Right ventricle myocardium inferior (tissue), 1 donor: ENCODE results near the gene TMEM272. TPM values are rescaled to one million over a fixed set of nuclear protein-coding genes. Genes with fewer than 3 reads are reported as not detected.

ENCODE experiments used
- ATAC-seq: fragments of 200-7000 bp; cut with Tn5 transposase; one replicate; pipeline ENCODE4 v1.9.1; 2020; ENCODE audit warnings: mild to moderate bottlenecking, moderate library complexity
- DNase-seq: peaks from one replicate; pipeline ENCODE4 v3.0.0; 2021; ENCODE audit errors: missing footprints
- intact Hi-C: fragments of 100-400 bp; cut with DNase I; formaldehyde crosslinking; loops from one replicate; pipeline ENCODE4 v1.11.0; 2022
- total RNA-seq: library from RNA; stranded (reverse); fragmentation: NEBNext Ultra II Directional; extraction: Animal tissue kit (Norgen Biotek cat#: 25700); gene quantifications from one replicate; pipeline ENCODE4 v1.2.1, GENCODE V29; 2021
- donor health status: DM: no; HTN: yes; CAD: no; lungs with severe emphysema.

The TMEM272 gene
- total RNA-seq, 1 donor from 2014 or later, result 0.49 TPM

GRCh38 chr13:51797664-51798488 lies 47.1 kb downstream of the TMEM272 start:
- no peak for ATAC-seq
- no peak for DNase-seq
- intact Hi-C loops, result no loop called here

DNA sequence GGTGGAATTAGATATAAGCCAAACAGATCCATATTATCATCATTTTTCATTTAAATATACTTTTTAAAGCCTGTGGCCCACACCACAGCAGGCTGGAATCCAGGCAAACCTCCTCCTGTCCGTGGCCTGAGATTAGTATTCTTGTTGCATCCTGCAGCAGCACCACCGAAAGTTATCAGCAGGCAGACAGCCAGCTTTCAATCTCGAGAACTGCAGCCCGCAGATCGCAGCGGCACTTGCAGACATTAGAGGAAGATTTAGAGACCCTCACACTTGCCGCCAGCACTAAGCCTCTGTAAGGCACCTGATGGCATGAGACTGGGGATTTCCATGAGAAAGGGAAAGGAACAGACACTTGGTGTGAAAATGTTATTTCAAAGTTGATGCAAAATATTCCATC lies 48.4 kb downstream of the TMEM272 start:
- intact Hi-C loops, result no loop called here
- no peak for ATAC-seq
- DNase-seq, result no peak

- ATAC-seq (no peak), DNase-seq (no peak)
- intact Hi-C loops, result no loop called here
Observed at GRCh38 chr13:51795419-51795818, 49.6 kb downstream of the TMEM272 start.

- intact Hi-C loops, result no loop called here
- DNase-seq (no peak), ATAC-seq (no peak)
Observed at GRCh38 chr13:51794964-51795363, 50.0 kb downstream of the TMEM272 start.

DNA sequence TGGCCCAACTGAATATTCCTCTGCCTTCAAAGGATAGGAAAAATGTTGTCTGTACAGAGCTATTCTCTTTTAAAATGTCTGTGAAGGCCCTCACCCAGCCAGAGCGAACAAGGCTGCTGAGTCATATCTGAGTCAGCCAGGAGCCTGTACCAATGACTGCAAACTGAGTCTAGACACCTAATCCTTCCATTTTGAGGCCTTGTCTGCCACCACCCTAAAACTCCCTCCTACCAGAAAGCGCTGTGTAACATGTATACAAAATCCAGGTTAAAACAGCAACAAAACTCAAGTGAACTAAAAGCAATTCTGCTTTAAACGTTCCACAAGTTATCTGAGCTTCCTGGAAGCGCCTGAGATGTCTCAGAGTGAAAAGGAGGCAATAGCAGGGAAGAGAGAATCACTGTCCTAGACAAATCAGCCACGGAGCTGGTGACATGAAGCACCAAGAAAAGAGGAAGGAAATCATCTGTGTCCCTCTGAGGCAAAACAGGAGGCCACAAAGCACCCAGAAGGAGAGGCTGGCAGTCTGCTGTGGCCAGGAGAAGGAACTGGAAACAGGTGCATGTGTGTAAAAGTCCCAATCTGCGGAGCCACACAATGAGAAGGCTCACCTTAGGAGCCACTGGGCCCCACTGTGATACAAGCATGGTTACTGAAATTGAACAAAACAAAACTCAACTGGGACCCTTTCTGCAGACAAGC lies 51.3 kb downstream of the TMEM272 start:
- intact Hi-C loops, result no loop called here
- DNase-seq (no peak), ATAC-seq (peak; percentile 32)

DNA sequence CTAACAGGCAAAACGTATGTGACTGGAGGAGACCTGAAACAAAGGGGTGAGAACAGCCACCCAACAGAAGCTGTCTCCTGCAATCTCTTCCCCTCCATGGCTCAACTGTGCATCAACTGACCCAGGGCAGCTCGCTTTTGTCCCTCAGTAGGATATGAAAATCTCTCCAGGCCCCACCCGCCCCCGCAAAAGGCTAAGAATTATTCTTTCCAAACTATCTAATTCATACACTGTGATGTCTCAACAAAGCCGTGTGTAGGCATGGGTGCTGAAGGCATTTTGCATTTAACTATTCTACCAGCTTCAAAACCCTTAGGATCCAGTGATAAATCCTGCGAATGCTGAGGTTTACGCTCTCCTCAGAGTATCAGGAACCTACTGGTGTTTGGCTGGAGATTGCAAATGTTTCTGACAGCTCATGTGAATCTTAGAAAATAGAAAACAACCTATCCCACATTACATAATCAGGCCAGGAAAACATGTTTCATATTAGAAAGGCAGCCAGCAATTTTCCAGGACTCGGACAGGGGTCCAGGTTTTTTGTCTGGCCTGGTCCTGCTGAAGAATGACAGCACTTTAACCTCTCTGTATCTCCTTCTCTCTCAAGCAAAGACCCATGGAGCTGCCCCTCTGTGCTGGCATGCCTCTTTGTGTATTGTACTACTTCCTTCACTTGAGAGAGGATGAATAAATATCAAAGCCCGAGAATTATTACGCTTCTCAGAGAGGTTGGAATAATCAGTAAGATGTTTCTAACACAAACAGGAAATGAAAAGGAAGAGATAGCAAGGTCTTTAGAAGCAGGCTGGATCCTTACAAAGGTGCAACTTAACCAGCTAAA lies 58.3 kb downstream of the TMEM272 start:
- ATAC-seq (peak; percentile 11), DNase-seq (no peak)
- intact Hi-C loops, result no loop called here

DNA sequence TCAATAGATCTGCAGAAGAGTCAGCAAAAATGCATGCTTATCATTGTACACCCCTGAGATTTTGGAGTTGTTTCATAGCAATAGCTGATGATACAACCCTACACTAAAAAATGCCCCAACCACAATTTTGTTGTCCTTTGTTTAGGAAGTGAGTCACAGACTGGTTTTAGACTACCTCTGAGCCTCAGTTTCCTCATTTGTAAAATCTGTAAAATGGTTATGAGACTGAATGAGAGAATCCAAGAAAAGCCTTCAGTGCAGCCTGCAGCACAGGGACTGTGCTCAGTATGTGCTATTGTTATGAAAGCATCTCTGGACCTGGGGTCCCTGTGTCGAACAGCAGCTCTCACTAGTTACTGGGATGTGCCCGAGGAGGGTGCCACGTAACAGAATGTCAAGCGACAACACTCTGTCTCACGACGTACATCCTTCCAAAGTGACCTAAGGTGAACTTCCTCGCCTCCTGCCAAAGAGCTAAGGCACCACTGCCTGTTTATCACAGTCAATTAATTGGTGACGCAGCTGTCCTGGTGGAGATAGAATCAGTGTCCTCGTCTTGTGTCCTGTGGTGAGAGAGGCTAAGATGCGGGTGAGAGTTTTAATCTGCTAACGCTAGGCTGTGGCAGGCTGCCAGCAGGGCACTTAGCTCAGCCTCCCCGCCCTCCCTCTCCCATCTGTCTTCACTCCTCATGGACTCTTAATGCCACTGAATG lies 59.1 kb downstream of the TMEM272 start:
- peak; percentile 81 for ATAC-seq
- peak; percentile 83 for DNase-seq
- intact Hi-C loops, result no loop called here

DNA sequence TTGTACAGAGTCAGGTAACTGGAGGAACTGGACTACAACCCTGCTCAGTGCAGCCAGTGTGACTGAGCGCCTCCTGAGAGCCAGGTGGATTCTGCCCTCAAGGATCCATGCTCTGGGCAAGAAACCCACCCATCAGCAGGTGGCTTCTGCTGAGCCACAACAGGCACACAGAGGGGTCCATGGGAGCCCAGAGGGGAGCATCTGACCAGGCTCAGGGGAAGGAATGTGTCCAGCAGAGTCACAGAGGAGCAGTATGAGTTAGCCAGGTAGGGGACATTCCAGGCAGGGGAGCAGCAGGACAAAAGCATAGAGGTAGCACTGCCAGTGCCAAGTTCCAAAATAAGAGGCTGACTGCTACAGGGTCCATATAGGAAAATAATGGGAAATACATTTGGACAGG lies 60.9 kb downstream of the TMEM272 start:
- DNase-seq (no peak), ATAC-seq (no peak)
- intact Hi-C loops, result no loop called here

DNA sequence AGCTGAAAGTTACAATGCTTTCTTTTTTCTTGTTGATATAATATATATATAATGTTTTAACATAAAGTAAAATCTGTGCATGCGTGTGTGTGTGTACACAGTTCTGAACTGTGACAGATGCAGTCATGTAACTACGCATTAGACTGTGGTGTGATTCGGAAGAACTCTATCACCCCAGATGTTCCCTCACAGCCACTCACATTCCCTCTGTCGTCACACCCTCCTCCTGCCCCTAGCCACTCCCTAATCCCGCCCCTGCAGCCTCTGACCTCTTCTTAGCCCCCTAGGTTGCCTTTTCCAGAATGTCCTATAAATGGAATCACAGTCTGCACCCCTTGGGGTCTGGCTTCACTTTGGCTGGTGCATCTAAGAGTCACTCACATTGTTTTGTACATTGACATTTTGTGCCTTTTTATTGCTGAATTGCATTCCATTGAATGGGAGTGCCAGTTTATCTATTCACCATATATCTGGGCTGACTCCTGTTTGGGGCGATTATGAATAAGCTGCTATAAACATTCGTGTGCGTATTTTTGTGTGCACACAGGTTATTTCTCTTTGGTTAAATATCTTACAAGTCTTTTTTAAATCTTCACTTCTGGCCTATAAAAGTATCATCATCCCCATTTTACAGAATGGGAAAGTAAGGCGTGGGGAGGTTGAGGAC lies 61.4 kb downstream of the TMEM272 start:
- no peak for DNase-seq
- intact Hi-C loops, result no loop called here
- ATAC-seq, result no peak

DNA sequence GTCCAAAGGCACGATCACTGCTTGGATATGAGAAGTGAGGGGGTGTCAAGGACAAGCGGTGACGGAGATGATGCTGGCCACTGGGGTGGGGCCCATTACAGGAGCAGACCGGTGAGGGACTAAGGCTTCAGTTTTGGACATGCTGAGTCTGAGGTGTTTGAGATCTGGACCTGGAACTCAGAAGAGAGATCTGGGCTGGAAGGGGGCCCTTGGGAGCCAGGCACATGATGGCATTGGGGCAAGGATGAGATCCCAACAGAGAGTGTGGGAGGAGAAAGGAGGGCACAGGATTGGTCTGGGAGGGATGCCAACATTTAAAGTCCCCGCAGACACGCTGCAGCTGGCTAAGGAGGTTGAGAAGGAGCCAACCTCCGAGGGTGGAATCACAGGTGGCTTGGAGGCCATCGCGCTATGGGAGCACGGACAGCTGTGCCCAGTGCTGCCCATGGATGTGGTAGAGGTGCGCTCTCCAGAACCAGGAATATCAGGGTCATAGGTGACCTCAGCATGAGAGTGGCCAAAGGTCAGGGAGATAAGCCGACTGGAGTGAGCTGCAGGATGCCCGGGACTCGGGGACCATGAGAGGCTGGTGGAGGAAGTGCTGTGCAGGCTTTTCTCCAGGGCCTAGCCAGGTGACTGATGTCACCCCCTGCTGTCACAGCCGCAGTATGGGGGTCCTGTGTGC lies 62.8 kb downstream of the TMEM272 start:
- intact Hi-C loops, result no loop called here
- DNase-seq, result no peak
- ATAC-seq, result no peak

- intact Hi-C loops, result no loop called here
- no peak for ATAC-seq
- no peak for DNase-seq
Observed at GRCh38 chr13:51781246-51782022, 63.5 kb downstream of the TMEM272 start.

DNA sequence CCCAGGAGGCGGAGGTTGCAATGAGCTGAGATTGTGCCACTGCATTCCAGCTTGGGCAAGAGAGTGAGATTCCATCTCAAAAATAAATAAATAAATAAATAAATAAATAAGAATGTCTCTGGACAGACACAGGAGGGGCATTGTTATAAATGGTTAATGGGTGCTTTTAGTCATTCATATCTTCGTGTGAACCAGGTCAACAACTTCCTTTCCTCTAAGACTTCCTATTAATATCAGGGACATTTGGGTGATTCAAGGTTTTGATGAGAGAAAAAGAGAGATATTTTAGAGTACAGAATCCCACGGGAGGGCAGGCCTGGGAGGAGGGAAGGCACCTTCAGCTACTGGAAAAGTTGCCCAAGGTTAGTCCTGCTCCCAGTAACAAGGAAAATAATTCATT lies 64.9 kb downstream of the TMEM272 start:
- DNase-seq (no peak), ATAC-seq (no peak)
- intact Hi-C loops, result no loop called here

- intact Hi-C loops, result no loop called here
- no peak for DNase-seq
- ATAC-seq, result no peak
Observed at GRCh38 chr13:51778392-51778791, 66.6 kb downstream of the TMEM272 start.

DNA sequence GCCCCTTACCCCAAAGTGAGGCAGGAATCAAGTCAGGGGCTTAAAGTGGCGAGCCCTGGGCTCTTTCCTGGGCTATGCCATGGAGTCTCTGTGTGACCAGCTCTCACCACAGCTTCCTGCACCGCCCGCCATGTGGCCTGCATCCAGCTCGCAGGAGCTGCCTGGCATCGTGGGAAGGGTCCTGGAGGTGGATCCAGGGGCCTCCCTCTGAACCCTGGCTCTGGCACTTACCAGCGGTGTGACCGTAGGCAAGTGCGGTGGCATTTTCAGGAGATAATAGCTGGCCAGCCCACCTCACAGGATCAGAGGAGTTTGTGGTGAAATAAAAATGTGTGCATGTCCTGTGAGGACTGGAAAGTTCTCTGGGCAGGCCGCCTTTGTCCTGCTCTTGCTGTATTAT lies 67.1 kb downstream of the TMEM272 start:
- DNase-seq, result no peak
- intact Hi-C loops, result no loop called here
- no peak for ATAC-seq

- ATAC-seq, result no peak
- no peak for DNase-seq
Observed at GRCh38 chr13:51776179-51776578, 68.8 kb downstream of the TMEM272 start.

DNA sequence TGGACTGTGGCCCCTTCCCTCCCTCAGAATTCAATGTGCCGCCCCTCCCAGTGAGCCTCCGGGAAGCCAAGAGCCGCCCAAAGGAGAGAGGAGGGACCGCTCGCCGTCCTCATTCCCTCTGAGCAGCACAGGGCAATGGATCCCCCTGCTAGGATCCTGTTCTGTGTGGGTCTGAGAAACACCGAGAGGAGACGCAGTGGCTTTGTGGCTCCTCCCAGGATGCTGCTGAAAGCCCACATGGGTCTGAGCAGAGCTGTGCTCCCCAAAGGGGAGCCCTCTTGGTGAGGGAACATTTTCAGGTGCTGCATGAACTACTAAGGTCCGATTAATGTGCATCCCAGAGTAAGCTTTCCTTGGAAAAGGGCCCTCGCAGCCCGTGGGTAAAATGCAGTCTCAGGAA lies 71.5 kb downstream of the TMEM272 start:
- ATAC-seq (no peak), DNase-seq (no peak)
- intact Hi-C loops, result no loop called here

More at GRCh38 chr13:51776179-51776578, 68.8 kb downstream of the TMEM272 start:
- intact Hi-C loops, result no loop called here

- no peak for DNase-seq
- ATAC-seq, result no peak
- intact Hi-C loops, result no loop called here
Observed at GRCh38 chr13:51772781-51773180, 72.2 kb downstream of the TMEM272 start.
